H1 (cell line): ENCODE measurements around the gene NXT1. TPM values are rescaled to one million over a fixed set of nuclear protein-coding genes. Genes with fewer than 3 reads are reported as not detected.

Experiments
- CTCF ChIA-PET: fragments of 300-600 bp; sonication (Branson Sonifier 250); formaldehyde crosslinking; loops from one replicate; lab custom pipeline; 2021; ENCODE audit not compliant: partially characterized antibody; lab: Charles Lee
- POLR2A ChIA-PET: fragments of 300-600 bp; sonication (Branson Sonifier 250); formaldehyde crosslinking; loops from one replicate; lab custom pipeline; 2021; ENCODE audit warnings: inconsistent platforms; ENCODE audit not compliant: partially characterized antibody; lab: Charles Lee
- DNase-seq, 2 experiments: peaks; one replicate each; pipeline versions ENCODE4 v3.0.0 to v3.0.0-alpha.2; 2010 to 2022; ENCODE audit warnings: low spot score in 2 of 2, low read depth in 1 of 2, mixed read lengths in 1 of 2
- FAIRE-seq: peaks from 2 replicates; lab custom pipeline; 2011; peaks lifted over from hg19 to GRCh38; lab: Jason Lieb, UNC
- H2AFZ ChIP-seq: 2 replicates; pipeline ENCODE4 v1.8.1; 2012; ENCODE audit warnings: low read length, inconsistent platforms
- H2AK5ac ChIP-seq: 2 replicates; pipeline ENCODE4 v1.6.1; 2013; ENCODE audit warnings: low read depth, low read length
- H2BK120ac ChIP-seq: replicated peaks from 2 replicates; pipeline ENCODE3; 2013; ENCODE audit warnings: low read depth, low read length, inconsistent platforms
- H2BK12ac ChIP-seq: 2 replicates; pipeline ENCODE4 v1.6.1; 2013; ENCODE audit warnings: low read depth, low read length
- H2BK15ac ChIP-seq: 2 replicates; pipeline ENCODE4 v1.6.1; 2013; ENCODE audit warnings: low read length
- H2BK20ac ChIP-seq: 2 replicates; pipeline ENCODE4 v1.6.1; 2013; ENCODE audit warnings: low read length
- H2BK5ac ChIP-seq: 2 replicates; pipeline ENCODE4 v1.6.1; 2013; ENCODE audit warnings: low read depth, low read length
- H3K14ac ChIP-seq: 2 replicates; pipeline ENCODE4 v1.6.1; 2013; ENCODE audit warnings: inconsistent platforms; ENCODE audit not compliant: insufficient read length
- H3K18ac ChIP-seq: 2 replicates; pipeline ENCODE4 v1.6.1; 2013; ENCODE audit warnings: low read length; ENCODE audit errors: extremely low read depth
- H3K23ac ChIP-seq: 2 replicates; pipeline ENCODE4 v1.6.1; 2013; ENCODE audit warnings: inconsistent platforms; ENCODE audit not compliant: insufficient read length
- H3K23me2 ChIP-seq: 2 replicates; pipeline ENCODE4 v1.6.1; 2013; ENCODE audit warnings: low read depth, low read length
- H3K27ac ChIP-seq: 2 replicates; pipeline ENCODE4 v1.6.1; 2011; ENCODE audit warnings: low read depth, low read length, inconsistent platforms
- H3K27me3 ChIP-seq, 4 experiments: replicated peaks in 1 of 4; 1 replicate in 1 of 4; 2 replicates in 3 of 4; pipeline versions ENCODE4 v1.6.1 to v1.8.1; 2011 to 2013; ENCODE audit warnings: low read length in 3 of 4, mild to moderate bottlenecking in 3 of 4, inconsistent platforms in 2 of 4, mixed read lengths in 2 of 4, moderate library complexity in 1 of 4; ENCODE audit not compliant: control insufficient read depth in 3 of 4, insufficient read depth in 3 of 4; ENCODE audit errors: extremely low read depth in 1 of 4
- H3K36me3 ChIP-seq, 4 experiments: 2 replicates each; pipeline versions ENCODE4 v1.6.1 to v1.8.1; 2011 to 2013; ENCODE audit warnings: mild to moderate bottlenecking in 4 of 4, low read length in 3 of 4, moderate library complexity in 2 of 4, control low read depth in 1 of 4, inconsistent platforms in 1 of 4; ENCODE audit not compliant: insufficient read depth in 4 of 4, control insufficient read depth in 2 of 4
- H3K4ac ChIP-seq: replicated peaks from 2 replicates; pipeline ENCODE3; 2013; ENCODE audit warnings: low read length, low read depth, mixed read lengths, inconsistent platforms; ENCODE audit not compliant: insufficient read length
- H3K4me1 ChIP-seq, 4 experiments: replicated peaks in 1 of 4; 1 replicate in 1 of 4; 2 replicates in 3 of 4; pipeline versions ENCODE4 v1.6.1 to v1.8.1; 2011 to 2013; ENCODE audit warnings: low read length in 3 of 4, inconsistent platforms in 2 of 4, mixed read lengths in 1 of 4; ENCODE audit not compliant: insufficient read depth in 4 of 4, control insufficient read depth in 3 of 4
- H3K4me2 ChIP-seq, 2 experiments: 2 replicates each; pipeline versions ENCODE4 v1.6.1 to v1.8.1; 2011 to 2013; ENCODE audit warnings: low read depth in 2 of 2, low read length in 2 of 2, control low read depth in 1 of 2, inconsistent platforms in 1 of 2, mild to moderate bottlenecking in 1 of 2; ENCODE audit not compliant: insufficient read depth in 1 of 2
- H3K4me3 ChIP-seq, 4 experiments: fragments of 200-600, 300-600 bp in 1 of 4; sonication (generic), shearing (Covaris generic), sonication (Bioruptor Twin) in 1 of 4; 2 replicates each; pipeline versions ENCODE4 v1.5.1 to v1.8.1; 2011 to 2016; ENCODE audit warnings: low read length in 4 of 4, low read depth in 3 of 4, control low read depth in 2 of 4, inconsistent platforms in 2 of 4, mild to moderate bottlenecking in 2 of 4, mixed read lengths in 1 of 4, moderate library complexity in 1 of 4; ENCODE audit not compliant: insufficient read depth in 2 of 4; ENCODE audit errors: extremely low read depth in 1 of 4
- H3K56ac ChIP-seq: replicated peaks from 2 replicates; pipeline ENCODE3; 2013; ENCODE audit warnings: low read depth, mild to moderate bottlenecking, mixed read lengths, low read length, inconsistent platforms; ENCODE audit not compliant: insufficient read length
- H3K79me1 ChIP-seq: 2 replicates; pipeline ENCODE4 v1.6.1; 2013; ENCODE audit warnings: low read depth, low read length, control low read depth
- H3K79me2 ChIP-seq, 2 experiments: 2 replicates each; pipeline versions ENCODE4 v1.6.1 to v1.8.1; 2012 to 2013; ENCODE audit warnings: low read length in 2 of 2, mild to moderate bottlenecking in 2 of 2, inconsistent platforms in 1 of 2; ENCODE audit not compliant: insufficient read depth in 2 of 2, control insufficient read depth in 1 of 2
- H3K9ac ChIP-seq, 4 experiments: replicated peaks in 1 of 4; 1 replicate in 1 of 4; 2 replicates in 3 of 4; pipeline versions ENCODE4 v1.6.1 to v1.8.1; 2011 to 2013; ENCODE audit warnings: low read depth in 3 of 4, low read length in 3 of 4, control low read depth in 2 of 4, mild to moderate bottlenecking in 2 of 4, moderate library complexity in 2 of 4, inconsistent platforms in 1 of 4; ENCODE audit errors: extremely low read depth in 1 of 4
- H3K9me3 ChIP-seq, 2 experiments: 2 replicates each; pipeline versions ENCODE4 v1.6.1 to v1.8.1; 2012 to 2013; ENCODE audit warnings: mild to moderate bottlenecking in 2 of 2, moderate library complexity in 2 of 2, control low read depth in 1 of 2, inconsistent platforms in 1 of 2, low read depth in 1 of 2, low read length in 1 of 2, mixed read lengths in 1 of 2; ENCODE audit not compliant: insufficient read depth in 2 of 2
- H4K20me1 ChIP-seq, 2 experiments: replicated peaks in 1 of 2; 2 replicates each; pipeline versions ENCODE3 to v1.8.1; 2011 to 2013; ENCODE audit warnings: inconsistent platforms in 2 of 2, low read length in 2 of 2, mild to moderate bottlenecking in 1 of 2; ENCODE audit not compliant: insufficient read depth in 2 of 2, control insufficient read depth in 1 of 2
- H4K5ac ChIP-seq: 2 replicates; pipeline ENCODE4 v1.6.1; 2013; ENCODE audit warnings: low read length, low read depth, mixed read lengths, inconsistent platforms; ENCODE audit not compliant: insufficient read length
- H4K8ac ChIP-seq: 2 replicates; pipeline ENCODE4 v1.8.0; 2013; ENCODE audit warnings: mild to moderate bottlenecking, moderate library complexity, low read length, inconsistent platforms; ENCODE audit not compliant: insufficient read depth; ENCODE audit errors: extremely low read depth
- H4K91ac ChIP-seq: replicated peaks from 2 replicates; pipeline ENCODE3; 2013; ENCODE audit warnings: low read length, mixed read lengths, inconsistent platforms; ENCODE audit not compliant: insufficient read length
- SIRT6 ChIP-seq: IDR thresholded peaks from one replicate; pipeline ENCODE4 v1.7.1; 2012; ENCODE audit warnings: low read length, inconsistent platforms
- USF2 ChIP-seq: IDR thresholded peaks from 2 replicates; pipeline ENCODE4 v1.6.1; 2011; ENCODE audit warnings: low read length, improper control_type of control experiment
- WGBS, 2 experiments: shearing (Covaris generic) in 1 of 2; methylation state at CpG; one replicate each; pipeline versions ENCODE4 v1.1.6 to v1.1.7; 2013 to 2015; ENCODE audit warnings: low lambda C conversion rate in 2 of 2, mixed read lengths in 2 of 2, inconsistent platforms in 1 of 2, low coverage in 1 of 2, missing lambda C conversion rate in 1 of 2; ENCODE audit not compliant: insufficient replicate concordance in 2 of 2, insufficient coverage in 1 of 2, insufficient read length in 1 of 2; ENCODE audit errors: extremely low coverage in 1 of 2, missing lambda C conversion rate in 1 of 2; 5-methylcytosine and 5-hydroxymethylcytosine counted together
- polyA plus RNA-seq, 7 experiments: library from polyadenylated mRNA; depleted of rRNA in 3 of 7; stranded (reverse) in 5 of 7; unstranded in 2 of 7; fragments of >200 nt in 5 of 7; fragments of 200-250 nt in 2 of 7; gene quantifications; 1 replicate in 5 of 7; 2 replicates in 1 of 7; 4 replicates in 1 of 7; pipeline versions ENCODE4 v1.2.1 to v1.2.3, GENCODE V29; 2011 to 2013; ENCODE audit warnings: missing spikeins in 2 of 7, mixed read lengths in 2 of 7
- total RNA-seq: library from RNA; stranded (reverse); fragmentation: NEBNext Ultra II Directional; extraction: Animal tissue kit (Norgen Biotek cat#: 25700); gene quantifications from 2 replicates; pipeline ENCODE4 v1.2.1, GENCODE V29; 2021

The NXT1 gene
- total and polyA plus RNA-seq, 2 of the 8 experiments (the other 6 are each of a cell fraction or from before 2014, with no cell fraction given): 23.1 to 26.5 TPM

GRCh38 chr20:23347791-23348190, 2.8 kb upstream of the NXT1 start:
- Histone ChIP-seq H2BK5ac (0 out of 2 replicates have a peak overlapping the region, but pooled peaks have one; percentile 6), H2AFZ (no peak overlapping the region), H3K79me1 (peaks cover 2% of the 10 kb centered on the region; the same call in 1 of the 2 replicates), H2BK15ac (0 out of 2 replicates have a peak overlapping the region, but pooled peaks have one; percentile 61), H3K23me2 (peaks cover 10% of the 10 kb centered on the region; the same call in 1 of the 2 replicates), H4K20me1 (peaks cover 0 to 8% of the 10 kb centered on the region in 2 experiments), H3K4ac (no peak overlapping the region), H3K23ac (no peak overlapping the region), H2AK5ac (no peak overlapping the region), H3K4me3 (no peak overlapping the region), H4K91ac (no peak overlapping the region), H2BK20ac (0 out of 2 replicates have a peak overlapping the region, but pooled peaks have one; percentile 9), H3K56ac (no peak overlapping the region), H4K5ac (no peak overlapping the region), H4K8ac (no peak overlapping the region), H2BK120ac (no peak overlapping the region), H3K4me1 (peaks cover 0 to 8% (median 4%) of the 10 kb centered on the region in 4 experiments; a peak in 5 of 7 replicates), H3K36me3 (no peaks in the 10 kb centered on the region), H3K9me3 (peaks cover 0 to 4% of the 10 kb centered on the region in 2 experiments; a peak in 1 of 4 replicates), H3K27ac (no peak overlapping the region), H3K4me2 (no peak overlapping the region; a peak in 1 of 4 replicates), H2BK12ac (0 out of 2 replicates have a peak overlapping the region, but pooled peaks have one; percentile 4), H3K18ac (no peak overlapping the region), H3K9ac (no peak overlapping the region), H3K14ac (no peak overlapping the region), H3K79me2 (peaks cover 5 to 19% of the 10 kb centered on the region in 2 experiments; a peak in 3 of 4 replicates), H3K27me3 (no peaks in the 10 kb centered on the region)
- ChIA-PET CTCF (interaction anchor here (0.6 kb wide), 1 partner anchor 117 kb away, joined by 3 read pairs; no protein-coding TSS in a partner anchor), POLR2A (interaction anchor here (1.4 to 1.6 kb wide), 2 partner anchors 8 to 297 kb away, joined by 5 read pairs; no protein-coding TSS in a partner anchor)
- DNase-seq: no peak
- WGBS, 2 experiments: 82% methylated on average over 6 of the region's 6 CpGs; no CpG with 5 or more reads in 1 of the 2 experiments
- TF ChIP-seq USF2 (no peak), SIRT6 (no peak)
- no peak for FAIRE-seq
